GM23338 (cell line): ENCODE measurements around the gene OR6K3. TPM values are rescaled to one million over a fixed set of nuclear protein-coding genes. Genes with fewer than 3 reads are reported as not detected.

ENCODE experiments used
- ATAC-seq: fragments of 200-7000 bp; cut with Tn5 transposase; 3 replicates; pipeline ENCODE4 v1.9.1; 2020
- DNase-seq: peaks from one replicate; pipeline ENCODE4 v3.0.0-alpha.2; 2015; ENCODE audit warnings: low spot score
- H2AFZ ChIP-seq: fragments of 200-600 bp; sonication (generic); 2 replicates; pipeline ENCODE4 v1.8.0; 2016; ENCODE audit warnings: antibody characterized with exemption, mild to moderate bottlenecking, moderate library complexity
- H3F3A ChIP-seq: fragments of 200-600 bp; sonication (generic); replicated peaks from 2 replicates; pipeline ENCODE4 v1.8.0; 2017; ENCODE audit warnings: antibody characterized with exemption, mixed run types, low read depth
- H3K27ac ChIP-seq: fragments of 200-600 bp; sonication (generic); 2 replicates; pipeline ENCODE4 v1.6.1; 2016; ENCODE audit warnings: low read depth
- H3K27me3 ChIP-seq: fragments of 200-600 bp; sonication (generic); 2 replicates; pipeline ENCODE4 v1.8.0; 2016; ENCODE audit warnings: mild to moderate bottlenecking, mixed run types, moderate library complexity; ENCODE audit not compliant: insufficient read depth
- H3K36me3 ChIP-seq: fragments of 200-600 bp; sonication (generic); 2 replicates; pipeline ENCODE4 v1.8.0; 2016; ENCODE audit warnings: mild to moderate bottlenecking; ENCODE audit not compliant: insufficient read depth
- H3K4me1 ChIP-seq: fragments of 200-600 bp; sonication (generic); 2 replicates; pipeline ENCODE4 v1.8.0; 2016; ENCODE audit warnings: mild to moderate bottlenecking, moderate library complexity; ENCODE audit not compliant: insufficient read depth
- H3K4me2 ChIP-seq: fragments of 200-600 bp; sonication (generic); 2 replicates; pipeline ENCODE4 v1.7.1; 2017; ENCODE audit warnings: mixed run types
- H3K4me3 ChIP-seq: fragments of 200-600 bp; sonication (generic); 2 replicates; pipeline ENCODE4 v1.6.1; 2016; ENCODE audit warnings: mixed run types
- H3K79me2 ChIP-seq: fragments of 200-600 bp; sonication (generic); replicated peaks from 2 replicates; pipeline ENCODE4 v1.8.0; 2017; ENCODE audit warnings: mild to moderate bottlenecking; ENCODE audit not compliant: insufficient read depth
- H3K9me2 ChIP-seq: fragments of 200-600 bp; sonication (generic); 2 replicates; pipeline ENCODE4 v1.8.0; 2017; ENCODE audit not compliant: insufficient read depth
- H4K20me1 ChIP-seq: fragments of 200-600 bp; sonication (generic); replicated peaks from 2 replicates; pipeline ENCODE4 v1.8.0; 2017; ENCODE audit warnings: mild to moderate bottlenecking; ENCODE audit not compliant: insufficient read depth
- H3K27ac Mint-ChIP-seq: 2 replicates; pipeline ENCODE4 v1.8.0; 2020; ENCODE audit warnings: inconsistent platforms, mild to moderate bottlenecking, moderate library complexity, mixed read lengths
- H3K27me3 Mint-ChIP-seq: 3 replicates; pipeline ENCODE4 v1.8.0; 2022; ENCODE audit warnings: low read depth, mild to moderate bottlenecking, moderate library complexity, mixed read lengths, inconsistent platforms; ENCODE audit not compliant: insufficient read depth, poor library complexity
- H3K36me3 Mint-ChIP-seq: 3 replicates; pipeline ENCODE4 v1.8.0; 2021; ENCODE audit warnings: low read depth, mild to moderate bottlenecking, inconsistent platforms, moderate library complexity, mixed read lengths
- H3K4me1 Mint-ChIP-seq: 3 replicates; pipeline ENCODE4 v1.8.0; 2020; ENCODE audit warnings: mild to moderate bottlenecking, inconsistent platforms, mixed read lengths
- H3K4me3 Mint-ChIP-seq: 3 replicates; pipeline ENCODE4 v1.8.0; 2021; ENCODE audit warnings: moderate library complexity, mild to moderate bottlenecking, inconsistent platforms, mixed read lengths
- H3K9me3 Mint-ChIP-seq: 3 replicates; pipeline ENCODE4 v1.8.0; 2020; ENCODE audit warnings: moderate library complexity, mild to moderate bottlenecking, inconsistent platforms, mixed read lengths
- CREB1 ChIP-seq: fragments of 250-450 bp; sonication (Bioruptor Pico); IDR thresholded peaks from 2 replicates; pipeline ENCODE4 v1.5.0; 2020; ENCODE audit warnings: low read depth, mild to moderate bottlenecking, moderate library complexity
- EZH2 ChIP-seq: fragments of 200-600 bp; sonication (generic); IDR thresholded peaks from one replicate; pipeline ENCODE4 v1.8.0; 2017; ENCODE audit warnings: antibody characterized with exemption, mild to moderate bottlenecking, low read depth; ENCODE audit not compliant: unreplicated experiment
- EZH2phosphoT487 ChIP-seq: fragments of 200-600 bp; sonication (generic); IDR thresholded peaks from one replicate; pipeline ENCODE4 v1.8.1; 2018; ENCODE audit warnings: antibody characterized with exemption; ENCODE audit not compliant: unreplicated experiment
- JUNB ChIP-seq: IDR thresholded peaks from one replicate; pipeline ENCODE4 v1.6.1; 2016; ENCODE audit warnings: antibody characterized with exemption; ENCODE audit not compliant: unreplicated experiment
- NANOG ChIP-seq: IDR thresholded peaks from 2 replicates; pipeline ENCODE4 v1.6.1; 2016; ENCODE audit warnings: antibody characterized with exemption, borderline replicate concordance
- POLR2AphosphoS5 ChIP-seq: IDR thresholded peaks from 2 replicates; pipeline ENCODE4 v1.6.1; 2016; ENCODE audit warnings: antibody characterized with exemption, low read depth
- STAT1 ChIP-seq: IDR thresholded peaks from one replicate; pipeline ENCODE4 v1.6.1; 2016; ENCODE audit warnings: antibody characterized with exemption; ENCODE audit not compliant: unreplicated experiment
- ZNF114 ChIP-seq: fragments of 250-450 bp; sonication (Bioruptor Pico); IDR thresholded peaks from 2 replicates; pipeline ENCODE4 v1.5.0; 2020; ENCODE audit warnings: mild to moderate bottlenecking, moderate library complexity
- ZNF331 ChIP-seq: fragments of 250-450 bp; sonication (Bioruptor Pico); IDR thresholded peaks from 2 replicates; pipeline ENCODE4 v1.5.0; 2020; ENCODE audit warnings: low read depth, mild to moderate bottlenecking, moderate library complexity
- polyA plus RNA-seq: library from polyadenylated mRNA; unstranded; fragments of >200 nt; fragmentation: Nextera tagmentation; extraction: Ambion mirVana; gene quantifications from 2 replicates; pipeline ENCODE4 v1.2.1, GENCODE V29; 2016
- total RNA-seq: library from RNA; depleted of rRNA; stranded (reverse); fragments of >200 nt; shearing (Covaris generic); gene quantifications from 2 replicates; pipeline ENCODE4 v1.2.3, GENCODE V29; 2014
- TF ChIP-seq, protein P1 (sequence below), 2 experiments: fragments of 200-600 bp in 1 of 2; sonication (generic) in 1 of 2; conservative IDR thresholded peaks; 2 replicates each; pipeline versions ENCODE4 v1.5.1 to v1.6.1; 2016 to 2017; ENCODE audit warnings: antibody characterized with exemption in 2 of 2, low read depth in 2 of 2, mild to moderate bottlenecking in 2 of 2, moderate library complexity in 1 of 2
- TF ChIP-seq, protein P2 (sequence below): fragments of 250-450 bp; sonication (Bioruptor Pico); IDR thresholded peaks from 2 replicates; pipeline ENCODE4 v1.5.0; 2020; ENCODE audit warnings: mild to moderate bottlenecking, moderate library complexity
- TF ChIP-seq, protein P3 (sequence below): IDR thresholded peaks from one replicate; pipeline ENCODE4 v1.6.1; 2018; ENCODE audit warnings: antibody characterized with exemption; ENCODE audit not compliant: unreplicated experiment
- TF ChIP-seq, protein P4 (sequence below): IDR thresholded peaks from 2 replicates; pipeline ENCODE4 v1.6.1; 2016; ENCODE audit warnings: antibody characterized with exemption

OR6K3 gene
- total and polyA plus RNA-seq, 2 experiments from 2014 or later: not detected

DNA sequence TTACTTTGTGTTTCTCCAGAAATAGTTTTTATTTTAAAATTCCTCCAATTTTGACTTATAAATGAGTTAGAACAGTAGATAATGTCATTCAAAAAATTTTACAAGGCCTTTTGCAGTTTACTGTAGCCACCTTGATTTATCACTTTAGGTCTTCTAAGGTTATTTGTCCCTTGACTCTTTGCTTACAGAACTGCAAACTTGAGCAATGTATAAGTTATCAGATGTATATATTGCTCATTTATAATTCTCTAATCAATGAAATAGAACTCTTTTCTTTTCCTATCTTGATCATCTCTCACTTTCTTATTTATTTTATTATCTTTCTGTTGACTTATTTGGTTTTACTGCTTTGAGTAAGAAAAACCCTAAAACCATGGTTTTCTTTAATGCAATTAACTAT, 28.2 kb downstream of the OR6K3 start:
- no peak overlapping the region for H3K27ac ChIP-seq
- H3K4me1 Mint-ChIP-seq: no peaks in the 10 kb centered on the region
- no peaks in the 10 kb centered on the region for H3K27me3 Mint-ChIP-seq
- no peak overlapping the region for H3K4me3 Mint-ChIP-seq
- no peaks in the 10 kb centered on the region for H3K79me2 ChIP-seq
- H4K20me1 ChIP-seq: no peaks in the 10 kb centered on the region
- no peak for DNase-seq
- H3K36me3 ChIP-seq: no peaks in the 10 kb centered on the region
- no peaks in the 10 kb centered on the region for H3F3A ChIP-seq
- no peak overlapping the region for H3K4me2 ChIP-seq
- no peak overlapping the region for H3K4me3 ChIP-seq
- no peaks in the 10 kb centered on the region for H3K9me2 ChIP-seq
- H3K9me3 Mint-ChIP-seq: no peaks in the 10 kb centered on the region
- H3K36me3 Mint-ChIP-seq: no peaks in the 10 kb centered on the region
- no peak overlapping the region for H3K27ac Mint-ChIP-seq
- no peak overlapping the region for H2AFZ ChIP-seq
- TF ChIP-seq JUNB: no peak
- TF ChIP-seq EZH2: no peak
- TF ChIP-seq, protein P1, sequence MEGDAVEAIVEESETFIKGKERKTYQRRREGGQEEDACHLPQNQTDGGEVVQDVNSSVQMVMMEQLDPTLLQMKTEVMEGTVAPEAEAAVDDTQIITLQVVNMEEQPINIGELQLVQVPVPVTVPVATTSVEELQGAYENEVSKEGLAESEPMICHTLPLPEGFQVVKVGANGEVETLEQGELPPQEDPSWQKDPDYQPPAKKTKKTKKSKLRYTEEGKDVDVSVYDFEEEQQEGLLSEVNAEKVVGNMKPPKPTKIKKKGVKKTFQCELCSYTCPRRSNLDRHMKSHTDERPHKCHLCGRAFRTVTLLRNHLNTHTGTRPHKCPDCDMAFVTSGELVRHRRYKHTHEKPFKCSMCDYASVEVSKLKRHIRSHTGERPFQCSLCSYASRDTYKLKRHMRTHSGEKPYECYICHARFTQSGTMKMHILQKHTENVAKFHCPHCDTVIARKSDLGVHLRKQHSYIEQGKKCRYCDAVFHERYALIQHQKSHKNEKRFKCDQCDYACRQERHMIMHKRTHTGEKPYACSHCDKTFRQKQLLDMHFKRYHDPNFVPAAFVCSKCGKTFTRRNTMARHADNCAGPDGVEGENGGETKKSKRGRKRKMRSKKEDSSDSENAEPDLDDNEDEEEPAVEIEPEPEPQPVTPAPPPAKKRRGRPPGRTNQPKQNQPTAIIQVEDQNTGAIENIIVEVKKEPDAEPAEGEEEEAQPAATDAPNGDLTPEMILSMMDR (conservative IDR thresholded peaks at IDR 0.05; ENCODE audit: low read depth in 2 of 2): no peak
- TF ChIP-seq, protein P2, sequence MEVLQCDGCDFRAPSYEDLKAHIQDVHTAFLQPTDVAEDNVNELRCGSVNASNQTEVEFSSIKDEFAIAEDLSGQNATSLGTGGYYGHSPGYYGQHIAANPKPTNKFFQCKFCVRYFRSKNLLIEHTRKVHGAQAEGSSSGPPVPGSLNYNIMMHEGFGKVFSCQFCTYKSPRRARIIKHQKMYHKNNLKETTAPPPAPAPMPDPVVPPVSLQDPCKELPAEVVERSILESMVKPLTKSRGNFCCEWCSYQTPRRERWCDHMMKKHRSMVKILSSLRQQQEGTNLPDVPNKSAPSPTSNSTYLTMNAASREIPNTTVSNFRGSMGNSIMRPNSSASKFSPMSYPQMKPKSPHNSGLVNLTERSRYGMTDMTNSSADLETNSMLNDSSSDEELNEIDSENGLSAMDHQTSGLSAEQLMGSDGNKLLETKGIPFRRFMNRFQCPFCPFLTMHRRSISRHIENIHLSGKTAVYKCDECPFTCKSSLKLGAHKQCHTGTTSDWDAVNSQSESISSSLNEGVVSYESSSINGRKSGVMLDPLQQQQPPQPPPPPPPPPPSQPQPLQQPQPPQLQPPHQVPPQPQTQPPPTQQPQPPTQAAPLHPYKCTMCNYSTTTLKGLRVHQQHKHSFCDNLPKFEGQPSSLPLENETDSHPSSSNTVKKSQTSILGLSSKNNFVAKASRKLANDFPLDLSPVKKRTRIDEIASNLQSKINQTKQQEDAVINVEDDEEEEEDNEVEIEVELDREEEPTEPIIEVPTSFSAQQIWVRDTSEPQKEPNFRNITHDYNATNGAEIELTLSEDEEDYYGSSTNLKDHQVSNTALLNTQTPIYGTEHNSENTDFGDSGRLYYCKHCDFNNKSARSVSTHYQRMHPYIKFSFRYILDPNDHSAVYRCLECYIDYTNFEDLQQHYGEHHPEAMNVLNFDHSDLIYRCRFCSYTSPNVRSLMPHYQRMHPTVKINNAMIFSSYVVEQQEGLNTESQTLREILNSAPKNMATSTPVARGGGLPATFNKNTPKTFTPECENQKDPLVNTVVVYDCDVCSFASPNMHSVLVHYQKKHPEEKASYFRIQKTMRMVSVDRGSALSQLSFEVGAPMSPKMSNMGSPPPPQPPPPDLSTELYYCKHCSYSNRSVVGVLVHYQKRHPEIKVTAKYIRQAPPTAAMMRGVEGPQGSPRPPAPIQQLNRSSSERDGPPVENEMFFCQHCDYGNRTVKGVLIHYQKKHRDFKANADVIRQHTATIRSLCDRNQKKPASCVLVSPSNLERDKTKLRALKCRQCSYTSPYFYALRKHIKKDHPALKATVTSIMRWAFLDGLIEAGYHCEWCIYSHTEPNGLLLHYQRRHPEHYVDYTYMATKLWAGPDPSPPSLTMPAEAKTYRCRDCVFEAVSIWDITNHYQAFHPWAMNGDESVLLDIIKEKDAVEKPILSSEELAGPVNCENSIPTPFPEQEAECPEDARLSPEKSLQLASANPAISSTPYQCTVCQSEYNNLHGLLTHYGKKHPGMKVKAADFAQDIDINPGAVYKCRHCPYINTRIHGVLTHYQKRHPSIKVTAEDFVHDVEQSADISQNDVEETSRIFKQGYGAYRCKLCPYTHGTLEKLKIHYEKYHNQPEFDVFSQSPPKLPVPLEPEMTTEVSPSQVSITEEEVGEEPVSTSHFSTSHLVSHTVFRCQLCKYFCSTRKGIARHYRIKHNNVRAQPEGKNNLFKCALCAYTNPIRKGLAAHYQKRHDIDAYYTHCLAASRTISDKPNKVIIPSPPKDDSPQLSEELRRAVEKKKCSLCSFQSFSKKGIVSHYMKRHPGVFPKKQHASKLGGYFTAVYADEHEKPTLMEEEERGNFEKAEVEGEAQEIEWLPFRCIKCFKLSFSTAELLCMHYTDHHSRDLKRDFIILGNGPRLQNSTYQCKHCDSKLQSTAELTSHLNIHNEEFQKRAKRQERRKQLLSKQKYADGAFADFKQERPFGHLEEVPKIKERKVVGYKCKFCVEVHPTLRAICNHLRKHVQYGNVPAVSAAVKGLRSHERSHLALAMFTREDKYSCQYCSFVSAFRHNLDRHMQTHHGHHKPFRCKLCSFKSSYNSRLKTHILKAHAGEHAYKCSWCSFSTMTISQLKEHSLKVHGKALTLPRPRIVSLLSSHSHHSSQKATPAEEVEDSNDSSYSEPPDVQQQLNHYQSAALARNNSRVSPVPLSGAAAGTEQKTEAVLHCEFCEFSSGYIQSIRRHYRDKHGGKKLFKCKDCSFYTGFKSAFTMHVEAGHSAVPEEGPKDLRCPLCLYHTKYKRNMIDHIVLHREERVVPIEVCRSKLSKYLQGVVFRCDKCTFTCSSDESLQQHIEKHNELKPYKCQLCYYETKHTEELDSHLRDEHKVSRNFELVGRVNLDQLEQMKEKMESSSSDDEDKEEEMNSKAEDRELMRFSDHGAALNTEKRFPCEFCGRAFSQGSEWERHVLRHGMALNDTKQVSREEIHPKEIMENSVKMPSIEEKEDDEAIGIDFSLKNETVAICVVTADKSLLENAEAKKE (CRISPR knock-in tag): no peak
- TF ChIP-seq ZNF114 (CRISPR knock-in tag): no peak
- TF ChIP-seq, protein P3, sequence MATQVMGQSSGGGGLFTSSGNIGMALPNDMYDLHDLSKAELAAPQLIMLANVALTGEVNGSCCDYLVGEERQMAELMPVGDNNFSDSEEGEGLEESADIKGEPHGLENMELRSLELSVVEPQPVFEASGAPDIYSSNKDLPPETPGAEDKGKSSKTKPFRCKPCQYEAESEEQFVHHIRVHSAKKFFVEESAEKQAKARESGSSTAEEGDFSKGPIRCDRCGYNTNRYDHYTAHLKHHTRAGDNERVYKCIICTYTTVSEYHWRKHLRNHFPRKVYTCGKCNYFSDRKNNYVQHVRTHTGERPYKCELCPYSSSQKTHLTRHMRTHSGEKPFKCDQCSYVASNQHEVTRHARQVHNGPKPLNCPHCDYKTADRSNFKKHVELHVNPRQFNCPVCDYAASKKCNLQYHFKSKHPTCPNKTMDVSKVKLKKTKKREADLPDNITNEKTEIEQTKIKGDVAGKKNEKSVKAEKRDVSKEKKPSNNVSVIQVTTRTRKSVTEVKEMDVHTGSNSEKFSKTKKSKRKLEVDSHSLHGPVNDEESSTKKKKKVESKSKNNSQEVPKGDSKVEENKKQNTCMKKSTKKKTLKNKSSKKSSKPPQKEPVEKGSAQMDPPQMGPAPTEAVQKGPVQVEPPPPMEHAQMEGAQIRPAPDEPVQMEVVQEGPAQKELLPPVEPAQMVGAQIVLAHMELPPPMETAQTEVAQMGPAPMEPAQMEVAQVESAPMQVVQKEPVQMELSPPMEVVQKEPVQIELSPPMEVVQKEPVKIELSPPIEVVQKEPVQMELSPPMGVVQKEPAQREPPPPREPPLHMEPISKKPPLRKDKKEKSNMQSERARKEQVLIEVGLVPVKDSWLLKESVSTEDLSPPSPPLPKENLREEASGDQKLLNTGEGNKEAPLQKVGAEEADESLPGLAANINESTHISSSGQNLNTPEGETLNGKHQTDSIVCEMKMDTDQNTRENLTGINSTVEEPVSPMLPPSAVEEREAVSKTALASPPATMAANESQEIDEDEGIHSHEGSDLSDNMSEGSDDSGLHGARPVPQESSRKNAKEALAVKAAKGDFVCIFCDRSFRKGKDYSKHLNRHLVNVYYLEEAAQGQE: no peak
- TF ChIP-seq STAT1: no peak
- TF ChIP-seq CREB1 (CRISPR knock-in tag): no peak
- TF ChIP-seq EZH2phosphoT487: no peak
- TF ChIP-seq ZNF331 (CRISPR knock-in tag): no peak
- TF ChIP-seq POLR2AphosphoS5: no peak
- TF ChIP-seq, protein P4, sequence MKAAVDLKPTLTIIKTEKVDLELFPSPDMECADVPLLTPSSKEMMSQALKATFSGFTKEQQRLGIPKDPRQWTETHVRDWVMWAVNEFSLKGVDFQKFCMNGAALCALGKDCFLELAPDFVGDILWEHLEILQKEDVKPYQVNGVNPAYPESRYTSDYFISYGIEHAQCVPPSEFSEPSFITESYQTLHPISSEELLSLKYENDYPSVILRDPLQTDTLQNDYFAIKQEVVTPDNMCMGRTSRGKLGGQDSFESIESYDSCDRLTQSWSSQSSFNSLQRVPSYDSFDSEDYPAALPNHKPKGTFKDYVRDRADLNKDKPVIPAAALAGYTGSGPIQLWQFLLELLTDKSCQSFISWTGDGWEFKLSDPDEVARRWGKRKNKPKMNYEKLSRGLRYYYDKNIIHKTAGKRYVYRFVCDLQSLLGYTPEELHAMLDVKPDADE: no peak
- TF ChIP-seq NANOG: no peak
- no peaks in the 10 kb centered on the region for H3K27me3 ChIP-seq
- no peak for ATAC-seq
- no peaks in the 10 kb centered on the region for H3K4me1 ChIP-seq
